ENCODE results near the gene XRCC1.
"Not testable (repeated sequence)": the region's sequence is repeated elsewhere in the genome, so short reads cannot be mapped to it uniquely, and the experiment has no call there.

XRCC1 gene

GRCh38 chr19:43600326-43600725, 25.0 kb upstream of the XRCC1 start:
- not testable (repeated sequence) for DNase-seq (ENCODE audit: low read depth)

- no peak for DNase-seq (ENCODE audit: low read depth)
Observed at GRCh38 chr19:43599635-43600295, 24.4 kb upstream of the XRCC1 start.

GRCh38 chr19:43598445-43599240, 23.3 kb upstream of the XRCC1 start:
- DNase-seq (ENCODE audit: low read depth) = no peak

GRCh38 chr19:43597876-43598275, 22.5 kb upstream of the XRCC1 start:
- no peak for DNase-seq (ENCODE audit: low read depth)

GRCh38 chr19:43596842-43597461, 21.6 kb upstream of the XRCC1 start:
- no peak for DNase-seq (ENCODE audit: low read depth)

GRCh38 chr19:43595999-43596841, 20.9 kb upstream of the XRCC1 start, which contains the start of the genes IRGQ and ZNF576:
Gene IRGQ, minus strand, starts transcription at chr19:43596134. Its CDS starts 796 bp downstream, at chr19:43595338.
Gene ZNF576, plus strand, starts transcription at chr19:43596595. Its CDS starts 514 bp downstream, at chr19:43597109.
- peak; percentile 100 for DNase-seq (ENCODE audit: low read depth)

- DNase-seq (ENCODE audit: low read depth) = no peak
Observed at GRCh38 chr19:43595605-43595998, 20.3 kb upstream of the XRCC1 start.

DNA sequence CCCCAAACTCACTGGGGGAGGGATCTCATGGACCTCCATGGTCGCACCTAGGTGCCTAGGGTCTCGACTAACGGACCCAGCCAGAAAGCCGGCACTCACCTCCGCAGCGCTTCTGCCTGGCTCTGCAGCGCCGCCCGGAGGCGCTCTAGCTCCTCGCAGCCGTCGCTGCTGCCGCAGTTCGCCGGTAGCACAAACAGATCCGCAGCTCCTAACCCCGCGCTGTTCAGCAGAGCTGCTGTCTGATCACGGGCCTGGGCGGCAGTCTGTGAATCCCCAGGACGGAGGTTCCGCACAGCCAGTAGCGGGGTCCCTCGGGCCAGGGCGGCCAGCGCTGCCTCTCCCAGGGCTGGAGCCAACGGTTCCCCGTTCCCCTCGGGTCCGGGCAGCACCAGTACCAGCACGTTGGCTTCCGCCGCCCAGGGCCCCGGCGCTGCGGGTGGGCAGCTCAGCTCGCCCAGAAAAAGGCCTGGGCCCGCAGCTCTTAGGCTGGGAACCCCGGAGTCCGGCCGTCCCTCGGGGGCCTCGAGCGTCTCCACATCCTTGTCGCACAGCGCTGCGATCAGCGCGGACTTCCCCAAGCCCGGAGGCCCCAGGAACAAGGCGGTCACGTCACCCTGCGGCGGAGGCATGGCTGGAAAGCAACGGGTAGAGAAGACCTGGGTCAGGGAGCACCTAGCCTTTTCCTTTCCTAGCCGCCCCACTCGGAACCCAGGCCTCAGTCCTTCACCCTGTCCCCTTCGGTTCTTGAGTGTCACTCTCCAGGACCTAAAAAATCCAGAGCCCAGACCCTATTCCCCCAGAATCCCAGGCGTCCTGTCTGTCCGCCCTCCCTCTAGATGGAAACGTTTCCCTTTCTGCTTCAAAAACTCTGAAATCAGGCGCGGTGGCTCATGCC, 19.6 kb upstream of the XRCC1 start:
- DNase-seq (ENCODE audit: low read depth) = peak; percentile 54

- DNase-seq (ENCODE audit: low read depth) = no peak
Observed at GRCh38 chr19:43594081-43594697, 18.9 kb upstream of the XRCC1 start.

DNA sequence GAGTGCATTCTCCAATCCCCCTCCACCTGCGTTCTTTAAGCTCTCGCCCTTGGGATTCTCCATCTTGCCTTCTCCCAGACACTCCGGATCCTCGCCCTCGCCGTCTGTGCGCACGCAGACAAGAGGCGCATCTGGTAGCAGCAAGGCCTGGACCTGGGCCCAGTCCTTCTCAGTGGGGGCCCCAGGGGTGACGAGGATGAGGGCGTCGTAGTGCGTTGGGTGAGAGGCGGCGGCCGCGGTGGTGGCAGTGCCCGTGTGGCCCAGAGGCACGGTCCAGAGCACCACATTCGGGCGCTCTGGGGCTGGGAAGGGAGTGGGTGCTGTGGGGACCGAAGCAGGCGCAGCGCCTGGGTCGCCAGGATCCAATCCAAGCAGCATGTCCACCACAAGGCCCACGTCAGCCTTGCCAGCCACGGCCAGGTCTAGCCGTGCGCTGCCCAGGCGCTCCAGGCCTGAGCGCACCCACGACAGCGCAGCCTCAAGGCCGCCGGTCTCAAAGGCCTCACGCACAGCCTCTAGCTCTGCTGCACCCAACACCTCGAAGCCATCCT, 17.5 kb upstream of the XRCC1 start:
- DNase-seq (ENCODE audit: low read depth) = no peak

GRCh38 chr19:43591904-43592772, 16.8 kb upstream of the XRCC1 start:
- no peak for DNase-seq (ENCODE audit: low read depth)

DNA sequence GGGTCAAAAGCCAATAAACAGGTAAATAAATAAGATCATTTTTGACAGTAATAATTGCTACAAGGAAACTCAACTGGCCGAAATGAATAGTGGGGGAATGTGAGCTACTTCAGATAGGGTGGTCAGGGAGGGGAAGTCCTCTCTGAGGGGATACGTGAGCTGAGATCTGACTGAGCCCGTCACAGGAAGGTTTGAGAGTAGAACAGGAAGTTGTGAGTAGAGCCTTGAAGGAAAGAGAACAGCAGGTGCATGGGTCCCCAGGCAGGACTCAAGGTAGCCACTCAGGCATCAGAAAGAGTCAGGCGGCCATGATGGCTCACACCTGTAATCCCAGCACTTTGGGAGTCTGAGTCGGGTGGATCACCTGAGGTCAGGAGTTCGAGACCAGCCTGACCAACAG, 14.4 kb upstream of the XRCC1 start:
- DNase-seq (ENCODE audit: low read depth) = no peak

DNA sequence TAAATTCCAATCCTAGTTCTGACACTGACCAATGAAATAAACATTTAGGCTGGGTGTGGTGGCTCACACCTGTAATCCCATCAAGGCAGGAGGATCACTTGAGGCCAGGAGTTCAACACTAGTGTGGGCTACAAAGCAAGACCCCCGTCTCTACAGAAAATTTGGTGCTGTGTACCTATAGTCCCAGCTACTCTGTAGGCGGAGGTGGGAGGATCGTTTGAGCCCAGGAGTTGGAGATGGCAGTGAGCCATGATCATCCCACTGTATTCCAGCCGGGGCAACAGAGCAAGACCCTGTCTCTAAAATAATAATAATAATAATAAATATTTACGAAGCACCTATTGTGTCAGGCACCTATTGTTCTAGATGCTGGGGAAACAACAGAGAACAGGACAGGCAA, 13.9 kb upstream of the XRCC1 start:
- DNase-seq (ENCODE audit: low read depth) = no peak

GRCh38 chr19:43587029-43587428, 11.7 kb upstream of the XRCC1 start:
- DNase-seq (ENCODE audit: low read depth) = not testable (repeated sequence)

DNA sequence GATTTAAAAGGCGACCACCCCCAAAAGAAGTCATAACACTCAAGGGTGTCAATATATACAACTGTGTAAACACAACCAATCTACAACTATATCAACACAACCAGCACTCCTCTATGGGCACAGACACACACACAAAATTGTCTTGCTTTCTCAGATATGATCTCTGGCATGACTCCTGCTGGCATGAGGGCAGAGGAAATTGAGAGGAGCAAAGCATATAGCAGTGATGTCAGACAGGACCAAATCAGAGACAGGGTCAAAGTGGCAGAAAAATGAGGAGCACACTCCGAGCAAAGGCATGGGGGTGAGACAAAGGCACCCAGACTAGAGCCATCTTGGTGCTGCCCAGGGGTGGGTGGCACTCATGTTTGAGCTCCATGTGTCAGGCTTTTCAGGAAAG, 11.0 kb upstream of the XRCC1 start:
- no peak for DNase-seq (ENCODE audit: low read depth)

DNA sequence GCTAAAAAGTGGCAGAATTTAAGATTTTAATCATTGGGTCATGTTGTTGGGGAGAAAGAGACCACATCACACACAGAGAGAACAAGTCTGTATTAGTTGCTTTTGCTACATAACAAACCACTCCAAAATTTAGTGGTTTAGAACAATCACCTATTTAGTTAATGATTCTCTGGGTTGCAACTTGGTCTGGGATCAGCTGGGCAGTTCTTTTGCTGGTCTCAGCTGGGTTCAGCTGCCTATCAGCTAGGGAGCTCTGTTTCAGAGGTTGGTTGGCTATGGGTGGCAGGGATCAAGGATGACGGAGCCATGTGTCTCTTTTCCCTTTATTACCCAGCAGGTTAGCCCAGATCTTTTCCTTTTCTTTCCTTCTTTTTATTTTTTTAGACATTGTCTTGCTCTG, 9.2 kb upstream of the XRCC1 start:
- DNase-seq (ENCODE audit: low read depth) = no peak

DNA sequence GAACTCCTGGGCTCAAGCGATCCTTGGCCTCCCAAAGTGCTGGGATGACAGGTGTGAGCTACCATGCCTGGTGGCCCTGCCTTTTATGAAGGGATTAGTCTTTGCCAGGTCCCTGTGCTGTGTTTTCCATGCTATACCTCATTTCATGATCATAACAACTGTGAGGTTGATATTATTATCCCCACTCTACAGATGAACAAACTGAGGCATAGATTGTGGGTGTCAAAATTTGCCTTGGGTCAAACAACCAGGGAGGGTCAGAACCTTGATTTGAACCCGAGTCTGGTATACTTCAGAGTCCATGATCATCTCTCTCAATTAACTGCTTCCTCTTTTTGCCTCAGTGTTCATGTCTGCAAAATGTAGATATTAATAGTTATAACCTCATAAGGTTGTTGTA, 7.2 kb upstream of the XRCC1 start:
- DNase-seq (ENCODE audit: low read depth) = no peak

- no peak for DNase-seq (ENCODE audit: low read depth)
Observed at GRCh38 chr19:43581467-43581866, 6.1 kb upstream of the XRCC1 start.

GRCh38 chr19:43578787-43579186, 3.5 kb upstream of the XRCC1 start:
- DNase-seq (ENCODE audit: low read depth) = no peak

Measured in activated T-cell treated with anti-CD3 and anti-CD28 coated beads for 1 hour (primary cell).